Trophoblast cell (in vitro differentiated cells and primary cell): ENCODE data around the gene CDCA5.
A peak's percentile ranks its signal among the peaks of the same experiment; 100 is the strongest.

ENCODE experiments used
- DNase-seq, 2 donors: peaks; one replicate each; pipeline ENCODE4 v3.0.0-alpha.2; 2016
- H2AFZ ChIP-seq: 2 replicates; pipeline ENCODE4 v1.6.1; 2013; ENCODE audit warnings: low read length, moderate library complexity, mild to moderate bottlenecking; ENCODE audit not compliant: insufficient read depth, poor library complexity
- H2AK5ac ChIP-seq: 2 replicates; pipeline ENCODE4 v1.6.1; 2013; ENCODE audit warnings: mild to moderate bottlenecking, low read length
- H2BK120ac ChIP-seq: 2 replicates; pipeline ENCODE4 v1.6.1; 2013; ENCODE audit warnings: low read length, mild to moderate bottlenecking, moderate library complexity; ENCODE audit not compliant: insufficient read depth, poor library complexity
- H2BK12ac ChIP-seq: 2 replicates; pipeline ENCODE4 v1.6.1; 2013; ENCODE audit warnings: mild to moderate bottlenecking, low read length, moderate library complexity
- H2BK5ac ChIP-seq: 2 replicates; pipeline ENCODE4 v1.6.1; 2013; ENCODE audit warnings: low read length, low read depth, moderate library complexity, mild to moderate bottlenecking; ENCODE audit not compliant: poor library complexity
- H3K14ac ChIP-seq: 2 replicates; pipeline ENCODE4 v1.6.1; 2013; ENCODE audit warnings: mild to moderate bottlenecking, low read length
- H3K18ac ChIP-seq: 2 replicates; pipeline ENCODE4 v1.6.1; 2013; ENCODE audit warnings: mild to moderate bottlenecking, low read length
- H3K23ac ChIP-seq: 2 replicates; pipeline ENCODE4 v1.6.1; 2013; ENCODE audit warnings: low read length
- H3K27ac ChIP-seq: 2 replicates; pipeline ENCODE4 v1.5.1; 2013; ENCODE audit warnings: low read depth, mild to moderate bottlenecking, inconsistent platforms, low read length, moderate library complexity
- H3K27me3 ChIP-seq: 2 replicates; pipeline ENCODE4 v1.6.1; 2013; ENCODE audit warnings: inconsistent platforms, mild to moderate bottlenecking, low read length, moderate library complexity; ENCODE audit not compliant: insufficient read depth
- H3K36me3 ChIP-seq, 2 experiments: 1 replicate in 1 of 2; 2 replicates in 1 of 2; pipeline ENCODE4 v1.6.1; 2013; ENCODE audit warnings: low read length in 2 of 2, mild to moderate bottlenecking in 2 of 2, moderate library complexity in 1 of 2; ENCODE audit not compliant: insufficient read depth in 2 of 2, control insufficient read depth in 1 of 2
- H3K4ac ChIP-seq: 2 replicates; pipeline ENCODE4 v1.6.1; 2013; ENCODE audit warnings: low read depth, mild to moderate bottlenecking, low read length, moderate library complexity
- H3K4me1 ChIP-seq, 2 experiments: 1 replicate in 1 of 2; 2 replicates in 1 of 2; pipeline ENCODE4 v1.6.1; 2013; ENCODE audit warnings: low read length in 2 of 2, mild to moderate bottlenecking in 2 of 2, moderate library complexity in 1 of 2; ENCODE audit not compliant: insufficient read depth in 2 of 2, control insufficient read depth in 1 of 2
- H3K4me2 ChIP-seq: 2 replicates; pipeline ENCODE4 v1.6.1; 2013; ENCODE audit warnings: inconsistent platforms, mild to moderate bottlenecking, low read length, moderate library complexity
- H3K4me3 ChIP-seq: 2 replicates; pipeline ENCODE4 v1.5.1; 2013; ENCODE audit warnings: mild to moderate bottlenecking, low read depth, low read length, inconsistent platforms
- H3K79me1 ChIP-seq: one replicate; pipeline ENCODE4 v1.6.1; 2013; ENCODE audit warnings: low read length
- H3K79me2 ChIP-seq: 2 replicates; pipeline ENCODE4 v1.6.1; 2013; ENCODE audit warnings: low read length, mild to moderate bottlenecking; ENCODE audit not compliant: control insufficient read depth, insufficient read depth, poor library complexity
- H3K9ac ChIP-seq: 2 replicates; pipeline ENCODE4 v1.6.1; 2013; ENCODE audit warnings: mild to moderate bottlenecking, low read length
- H3K9me3 ChIP-seq: 2 replicates; pipeline ENCODE4 v1.6.1; 2013; ENCODE audit warnings: low read depth, mild to moderate bottlenecking, control low read depth, inconsistent platforms, low read length; ENCODE audit not compliant: insufficient read depth
- H4K12ac ChIP-seq: 2 replicates; pipeline ENCODE4 v1.6.1; 2013; ENCODE audit warnings: low read depth, mild to moderate bottlenecking, low read length, moderate library complexity
- H4K8ac ChIP-seq: 2 replicates; pipeline ENCODE4 v1.6.1; 2013; ENCODE audit warnings: low read depth, mild to moderate bottlenecking, low read length, moderate library complexity
- H4K91ac ChIP-seq: one replicate; pipeline ENCODE4 v1.6.1; 2013; ENCODE audit warnings: low read depth, mild to moderate bottlenecking, low read length, moderate library complexity
- whole genome bisulfite sequencing: extraction: QIAGEN DNeasy Blood & Tissue Kit; methylation state at CpG from one replicate; pipeline ENCODE4 v1.1.7; 2013; ENCODE audit warnings: missing lambda C conversion rate; ENCODE audit not compliant: insufficient read length, insufficient coverage; ENCODE audit errors: extremely low coverage; 5-methylcytosine and 5-hydroxymethylcytosine counted together

CDCA5 gene

GRCh38 chr11:65131417-65131776 is 47.6 kb upstream of the CDCA5 start:
- no peak overlapping the region for H4K8ac ChIP-seq
- H3K36me3 ChIP-seq = peaks cover 60 to 65% of the 10 kb centered on the region in 2 experiments
- peak overlapping the region; percentile 18 for H3K9ac ChIP-seq
- no peak overlapping the region for H3K18ac ChIP-seq
- H4K91ac ChIP-seq = no peak overlapping the region
- no peak for DNase-seq
- H2BK120ac ChIP-seq = no peak overlapping the region
- H3K4me2 ChIP-seq = no peak overlapping the region
- H3K4ac ChIP-seq = no peak overlapping the region
- H2BK5ac ChIP-seq = no peak overlapping the region
- no peak overlapping the region for H2BK12ac ChIP-seq
- WGBS = no CpG with 5 or more reads among the region's 3 CpGs
- H3K4me3 ChIP-seq = peak overlapping the region; percentile 20
- H3K79me2 ChIP-seq = peaks cover 9% of the 10 kb centered on the region
- H2AK5ac ChIP-seq = no peak overlapping the region
- no peaks in the 10 kb centered on the region for H3K9me3 ChIP-seq
- no peak overlapping the region for H3K23ac ChIP-seq
- no peak overlapping the region for H4K12ac ChIP-seq
- peaks cover 7 to 12% of the 10 kb centered on the region in 2 experiments for H3K4me1 ChIP-seq
- H3K79me1 ChIP-seq = peaks cover 11% of the 10 kb centered on the region
- H2AFZ ChIP-seq = no peak overlapping the region
- no peak overlapping the region for H3K27ac ChIP-seq
- no peak overlapping the region for H3K14ac ChIP-seq
- H3K27me3 ChIP-seq = no peaks in the 10 kb centered on the region

- Histone ChIP-seq H2AFZ (no peak overlapping the region), H3K4me3 (peak overlapping the region; percentile 20), H3K4me1 (peaks cover 7 to 12% of the 10 kb centered on the region in 2 experiments), H2BK120ac (no peak overlapping the region), H2BK5ac (no peak overlapping the region), H3K23ac (no peak overlapping the region), H4K8ac (no peak overlapping the region), H3K14ac (no peak overlapping the region), H3K27me3 (no peaks in the 10 kb centered on the region), H4K12ac (no peak overlapping the region), H3K4me2 (no peak overlapping the region), H4K91ac (no peak overlapping the region), H3K9me3 (no peaks in the 10 kb centered on the region), H2AK5ac (no peak overlapping the region), H3K4ac (no peak overlapping the region), H2BK12ac (no peak overlapping the region), H3K79me1 (peaks cover 11% of the 10 kb centered on the region), H3K27ac (no peak overlapping the region), H3K36me3 (peaks cover 65 to 71% of the 10 kb centered on the region in 2 experiments), H3K18ac (no peak overlapping the region), H3K9ac (no peak overlapping the region), H3K79me2 (peaks cover 9% of the 10 kb centered on the region)
- DNase-seq = no peak
- WGBS = no CpG with 5 or more reads among the region's 19 CpGs
These were observed 47.0 kb upstream of the CDCA5 start for GRCh38 chr11:65130631-65131416.

DNA sequence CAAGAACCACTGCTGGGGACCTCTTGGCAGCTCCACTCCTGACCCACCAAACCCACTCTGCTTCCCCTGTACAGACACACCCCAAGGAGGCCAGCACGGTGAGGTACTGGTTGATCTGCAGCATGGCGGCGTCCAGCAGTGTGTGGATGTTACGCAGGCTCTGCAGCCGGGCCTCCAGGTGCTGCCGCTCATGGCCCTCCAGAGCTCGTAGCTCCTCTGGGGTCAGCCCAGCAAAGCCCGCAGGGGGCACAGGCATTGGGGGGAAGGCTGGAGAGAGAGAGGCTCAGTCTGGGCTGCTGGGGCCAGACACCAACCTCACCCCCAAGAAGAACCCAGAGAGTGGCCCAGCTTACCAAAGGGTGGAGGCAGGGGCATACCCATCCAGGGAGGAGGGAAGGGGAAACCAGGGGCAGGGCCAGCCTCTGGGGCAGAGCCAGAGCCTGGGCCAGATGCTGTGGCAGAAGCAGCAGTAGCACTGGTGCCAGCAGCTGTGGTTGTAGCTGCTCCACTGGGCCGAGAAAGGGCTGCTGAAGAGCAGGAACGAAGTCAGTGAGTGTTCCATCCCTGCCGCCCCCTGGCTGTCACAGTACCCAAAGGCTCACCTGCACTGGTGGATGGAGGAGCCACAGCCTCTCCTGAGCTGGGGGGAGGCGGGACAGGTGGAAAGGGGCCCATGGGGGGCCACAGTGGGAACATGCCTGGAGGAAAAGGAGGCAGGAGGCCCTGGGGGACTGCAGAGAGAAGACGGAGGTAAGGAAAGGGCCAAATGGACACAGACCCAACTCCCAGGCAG is 46.0 kb upstream of the CDCA5 start:
- no CpG with 5 or more reads among the region's 13 CpGs for WGBS
- no peak overlapping the region for H2AK5ac ChIP-seq

GRCh38 chr11:65128182-65129145 is 44.6 kb upstream of the CDCA5 start:
- no peak overlapping the region for H3K4me3 ChIP-seq
- no peaks in the 10 kb centered on the region for H3K79me1 ChIP-seq
- H4K91ac ChIP-seq = no peak overlapping the region
- DNase-seq = no peak
- H3K18ac ChIP-seq = no peak overlapping the region
- no peak overlapping the region for H2AK5ac ChIP-seq
- H4K8ac ChIP-seq = no peak overlapping the region
- no peak overlapping the region for H2AFZ ChIP-seq
- H3K36me3 ChIP-seq = peaks cover 80 to 87% of the 10 kb centered on the region in 2 experiments
- no peak overlapping the region for H2BK5ac ChIP-seq
- H3K27ac ChIP-seq = no peak overlapping the region
- WGBS = no CpG with 5 or more reads among the region's 15 CpGs
- no peak overlapping the region for H3K23ac ChIP-seq
- no peaks in the 10 kb centered on the region for H3K27me3 ChIP-seq
- H3K14ac ChIP-seq = no peak overlapping the region
- no peak overlapping the region for H3K9ac ChIP-seq
- H2BK12ac ChIP-seq = no peak overlapping the region
- H4K12ac ChIP-seq = peak overlapping the region; percentile 43
- H3K4me1 ChIP-seq = peaks cover 5 to 6% of the 10 kb centered on the region in 2 experiments
- no peak overlapping the region for H3K4ac ChIP-seq
- no peak overlapping the region for H3K4me2 ChIP-seq
- H2BK120ac ChIP-seq = no peak overlapping the region
- H3K79me2 ChIP-seq = no peaks in the 10 kb centered on the region
- no peaks in the 10 kb centered on the region for H3K9me3 ChIP-seq

More for the DNA sequence above, 46.0 kb upstream of the CDCA5 start:
- Histone ChIP-seq H3K9me3 (no peaks in the 10 kb centered on the region), H3K79me1 (peaks cover 11% of the 10 kb centered on the region), H3K27me3 (no peaks in the 10 kb centered on the region), H3K4me3 (no peak overlapping the region), H3K23ac (no peak overlapping the region), H4K91ac (no peak overlapping the region), H2BK12ac (no peak overlapping the region), H3K9ac (no peak overlapping the region), H2BK120ac (no peak overlapping the region), H2BK5ac (no peak overlapping the region), H4K8ac (no peak overlapping the region), H3K4ac (no peak overlapping the region), H3K79me2 (peaks cover 9% of the 10 kb centered on the region), H3K36me3 (peaks cover 75 to 80% of the 10 kb centered on the region in 2 experiments), H2AFZ (no peak overlapping the region), H3K4me1 (peaks cover 7 to 9% of the 10 kb centered on the region in 2 experiments), H3K4me2 (no peak overlapping the region), H3K27ac (no peak overlapping the region), H4K12ac (peak overlapping the region; percentile 6), H3K18ac (no peak overlapping the region), H3K14ac (no peak overlapping the region)
- no peak for DNase-seq
